HG03469 (cell line): Measurements from ENCODE around the gene YARS1.
"Not testable (repeated sequence)": the region's sequence is repeated elsewhere in the genome, so short reads cannot be mapped to it uniquely, and the experiment has no call there.

Source experiments
- ATAC-seq: cut with Tn5 transposase; IDR thresholded peaks from one replicate; pipeline ENCODE4 v1.9.1; 2021; ENCODE audit warnings: mild to moderate bottlenecking, moderate library complexity, moderate number of reproducible peaks; ENCODE audit not compliant: unreplicated experiment

Gene YARS1

GRCh38 chr1:32817815-32818786, 943 bp upstream of the YARS1 start:
- ATAC-seq: no peak

DNA sequence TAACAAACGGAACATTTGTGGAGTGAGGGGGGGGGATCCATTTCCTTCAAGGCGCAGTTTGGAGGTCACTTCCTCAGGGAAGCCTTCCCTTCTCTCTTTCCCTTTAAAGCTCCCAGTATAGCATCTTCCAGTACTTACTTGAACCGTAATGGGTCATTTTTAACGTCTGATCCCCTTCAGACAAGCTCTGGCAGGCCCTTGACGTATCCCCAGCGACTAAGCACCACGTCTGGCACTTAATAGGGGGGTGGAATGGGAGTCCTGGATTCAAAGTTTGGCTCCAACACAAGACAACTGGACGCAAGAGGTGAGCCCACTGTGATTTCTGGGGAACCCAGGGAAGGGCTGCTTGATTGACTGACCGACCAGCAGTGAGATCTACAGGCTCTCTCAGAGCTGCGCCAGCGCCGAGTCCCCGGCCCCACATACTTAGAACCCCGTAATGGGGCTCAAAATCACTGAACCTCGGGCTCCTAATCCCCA, 441 bp downstream of the YARS1 start:
- ATAC-seq: no peak

GRCh38 chr1:32813941-32814739, 3.0 kb downstream of the YARS1 start:
- ATAC-seq: no peak

- no peak for ATAC-seq
These were observed 5.2 kb downstream of the YARS1 start for GRCh38 chr1:32811917-32812316.

DNA sequence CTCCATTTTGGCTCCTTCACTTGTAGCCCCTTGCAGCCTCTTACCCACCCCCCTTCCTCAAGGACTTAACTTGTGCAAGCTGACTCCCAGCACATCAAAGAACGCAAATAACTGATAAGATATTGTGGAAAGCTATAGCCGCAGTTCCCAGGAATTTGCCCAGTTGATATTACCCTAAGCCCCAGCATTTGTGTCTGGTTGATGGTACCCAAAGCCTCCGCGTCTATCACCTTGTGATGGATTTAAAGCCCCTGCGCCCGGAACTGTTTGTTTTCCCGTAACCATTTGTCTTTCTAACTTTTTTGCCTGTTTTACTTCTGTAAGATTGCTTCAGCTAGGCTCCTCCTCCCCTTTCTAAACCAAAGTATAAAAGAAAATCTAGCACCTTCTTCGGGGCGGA, 5.9 kb downstream of the YARS1 start:
- ATAC-seq: no peak

GRCh38 chr1:32810358-32810757, 6.8 kb downstream of the YARS1 start:
- no peak for ATAC-seq

DNA sequence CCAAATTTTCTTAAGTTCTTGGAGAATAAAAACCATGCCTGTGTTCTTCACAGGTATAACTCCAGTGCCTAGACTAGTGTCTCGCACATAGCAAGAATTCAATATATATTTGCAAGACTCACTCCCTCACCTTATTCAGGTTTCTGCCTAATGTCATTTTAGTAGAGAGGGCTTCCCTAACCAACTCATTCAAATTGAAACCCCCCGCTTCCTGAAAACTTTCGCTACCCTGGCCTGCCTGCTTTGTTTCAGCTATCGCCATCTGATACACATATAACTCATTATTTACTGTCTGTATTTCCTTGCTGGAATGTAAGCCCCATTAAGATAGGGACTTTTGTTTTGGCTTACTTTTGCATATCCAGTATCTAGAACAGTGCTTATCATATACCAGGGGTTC, 8.6 kb downstream of the YARS1 start:
- no peak for ATAC-seq

DNA sequence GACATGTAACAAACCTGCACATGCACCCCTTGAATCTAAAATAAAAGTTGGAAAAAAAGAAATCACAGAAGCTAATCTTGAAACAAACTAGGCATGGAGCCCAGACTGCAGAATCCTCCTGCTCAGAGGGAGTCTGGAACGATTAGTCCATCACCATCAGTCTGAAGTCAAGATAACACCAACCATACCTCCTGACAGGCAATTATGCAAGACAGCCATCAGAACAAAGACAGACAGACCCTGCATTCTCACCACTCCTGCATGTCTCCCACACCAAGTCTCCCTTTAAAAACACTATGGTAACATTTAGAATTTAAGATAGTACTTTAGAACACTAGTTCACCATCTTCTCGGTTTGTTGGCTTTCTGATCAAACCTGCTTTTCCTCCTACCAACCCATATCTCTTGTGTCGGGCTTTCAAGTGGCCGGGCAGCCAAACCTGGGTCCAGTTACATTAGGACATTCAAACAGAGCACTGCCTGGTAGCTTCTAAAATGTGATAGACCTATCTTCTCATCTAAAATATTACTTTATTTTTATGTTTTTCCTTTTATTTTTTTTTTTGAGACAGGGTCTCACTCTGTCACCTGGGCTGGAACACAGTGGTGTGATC, 10.1 kb downstream of the YARS1 start:
- ATAC-seq: no peak

DNA sequence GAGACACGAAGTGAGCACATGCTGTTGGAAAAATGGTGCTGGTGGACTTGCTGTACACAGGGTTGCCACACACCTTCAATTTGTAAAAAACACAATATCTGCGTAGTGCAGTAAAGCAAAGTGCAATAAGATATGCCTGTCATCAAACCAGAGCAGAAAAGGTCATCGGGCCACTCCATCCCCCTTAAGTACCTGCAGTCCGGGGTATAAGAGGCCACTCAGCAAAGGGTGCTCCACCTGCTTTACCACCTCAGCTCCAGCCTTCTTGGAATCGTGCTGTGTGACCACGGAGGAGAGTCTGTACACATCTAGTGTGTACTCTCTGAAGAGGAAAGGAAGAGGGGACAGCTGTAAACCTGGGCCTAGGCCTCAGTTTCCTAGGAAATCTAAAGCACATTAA, 10.9 kb downstream of the YARS1 start:
- no peak for ATAC-seq

- not testable (repeated sequence) for ATAC-seq
These were observed 12.7 kb downstream of the YARS1 start for GRCh38 chr1:32804460-32804859.

DNA sequence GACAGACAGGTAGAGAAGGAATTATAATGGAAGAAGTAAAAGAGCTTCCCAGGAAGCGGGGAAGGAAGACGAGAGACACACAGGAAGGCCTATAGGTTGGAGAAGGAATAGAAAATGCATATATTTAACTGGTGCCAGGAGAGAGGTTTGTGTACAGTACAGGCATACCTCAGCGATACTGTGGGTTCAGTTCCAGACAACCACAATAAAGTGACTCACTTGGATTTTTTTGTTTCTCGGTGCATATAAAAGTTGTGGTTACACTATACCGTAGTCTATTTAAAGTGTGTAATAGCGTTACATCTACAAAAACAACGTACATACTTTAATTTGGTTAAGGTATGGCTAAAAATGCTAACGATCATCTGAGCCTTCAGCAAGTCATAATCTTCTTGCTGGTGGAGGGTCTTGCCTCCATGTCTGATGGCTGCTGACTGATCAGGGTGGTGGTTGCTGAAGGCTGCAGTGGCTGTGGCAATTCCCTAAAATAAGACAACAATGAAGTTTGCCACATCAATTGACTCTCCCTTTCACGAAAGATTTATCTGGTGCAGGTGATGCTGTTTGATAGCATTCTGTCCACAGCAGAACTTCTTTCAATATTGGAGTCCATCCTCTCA, 16.0 kb downstream of the YARS1 start:
- ATAC-seq: no peak

GRCh38 chr1:32798679-32799416, 18.3 kb downstream of the YARS1 start:
- no peak for ATAC-seq

- no peak for ATAC-seq
These were observed 19.0 kb downstream of the YARS1 start for GRCh38 chr1:32798191-32798590.

DNA sequence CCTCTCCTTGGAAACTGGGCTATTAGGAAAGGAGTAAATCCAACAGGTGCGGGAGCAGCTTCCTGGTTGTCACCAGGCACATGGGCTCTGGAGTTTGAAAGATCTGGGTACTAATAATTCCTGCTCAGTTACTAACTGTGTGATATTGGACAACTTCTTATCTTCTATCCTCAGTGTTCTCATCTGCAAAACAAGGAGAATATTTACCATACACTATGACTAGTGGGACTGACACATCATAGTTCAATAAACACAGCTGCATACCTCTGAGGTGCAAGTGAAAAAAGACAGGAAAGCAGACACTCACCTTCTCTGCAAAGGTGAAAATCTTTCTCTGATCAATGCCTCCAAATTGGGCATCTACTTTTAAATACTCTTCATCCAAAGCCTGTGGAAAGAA, 19.7 kb downstream of the YARS1 start:
- no peak for ATAC-seq

GRCh38 chr1:32795763-32796162, 21.4 kb downstream of the YARS1 start:
- ATAC-seq: not testable (repeated sequence)

GRCh38 chr1:32791881-32792280, 25.3 kb downstream of the YARS1 start:
- no peak for ATAC-seq

DNA sequence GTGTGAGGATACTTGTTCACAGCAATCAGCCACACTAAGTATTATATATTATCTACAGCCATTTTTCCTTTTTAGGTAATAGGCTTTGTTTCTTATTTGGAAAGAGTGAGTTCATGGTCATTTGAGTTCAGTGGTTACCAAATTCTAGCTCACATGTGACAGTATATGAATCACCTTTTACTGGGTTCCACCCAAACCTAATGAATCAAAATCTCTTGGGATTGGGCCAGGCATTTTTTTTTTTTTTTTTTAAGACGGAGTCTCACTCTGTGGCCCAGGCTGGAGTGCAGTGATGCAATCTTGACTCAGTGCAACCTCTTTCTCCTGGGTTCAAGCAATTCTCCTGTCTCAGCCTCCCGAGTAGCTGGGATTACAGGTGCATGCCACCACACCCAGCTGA, 27.8 kb downstream of the YARS1 start:
- ATAC-seq: not testable (repeated sequence)

- no peak for ATAC-seq
These were observed 30.3 kb downstream of the YARS1 start for GRCh38 chr1:32786856-32787255.

DNA sequence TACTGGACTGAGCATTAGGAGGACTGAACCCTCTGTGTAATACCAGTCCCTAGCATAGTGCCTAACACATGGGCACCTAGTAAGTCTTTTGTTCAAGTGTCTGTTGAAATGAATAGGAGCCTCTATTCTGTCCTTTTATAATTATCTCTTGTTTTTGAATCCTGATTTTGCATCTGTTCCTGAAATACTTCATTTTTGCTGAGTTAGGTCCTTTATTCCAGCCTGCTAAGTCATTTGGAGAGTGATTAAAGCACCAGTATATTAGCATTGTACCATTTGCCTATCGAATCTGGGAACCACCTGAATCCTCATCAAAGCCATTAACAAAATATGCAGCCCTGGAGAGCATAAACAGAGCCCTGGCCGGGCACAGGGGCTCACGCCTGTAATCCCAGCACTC, 32.3 kb downstream of the YARS1 start:
- no peak for ATAC-seq

DNA sequence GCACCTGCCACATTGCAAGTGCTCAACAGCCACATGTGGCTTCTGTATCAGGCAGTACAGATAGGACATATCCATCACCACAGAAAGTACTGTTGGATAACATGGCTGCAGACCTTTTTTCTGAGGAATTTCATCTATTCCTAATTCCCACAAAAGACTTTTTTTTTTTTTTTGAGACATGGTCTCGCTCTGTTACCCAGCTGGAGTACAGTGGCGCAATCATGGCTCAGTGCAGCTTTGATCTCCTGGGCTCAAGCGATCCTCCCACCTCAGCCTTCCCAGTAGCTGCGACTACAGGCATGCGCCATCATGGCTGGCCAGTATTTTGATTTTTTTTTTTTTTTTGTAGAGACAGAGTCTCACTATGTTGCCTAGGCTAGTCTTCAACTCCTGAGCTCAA, 33.3 kb downstream of the YARS1 start:
- ATAC-seq: no peak
